DMS53 (cell line): Measurements from ENCODE around the gene GMDS.
A peak's percentile ranks its signal among the peaks of the same experiment; 100 is the strongest.

Source experiments
- DNase-seq: peaks from one replicate; lab custom pipeline; 2025; lab: John Stamatoyannopoulos, UW

The GMDS gene

GRCh38 chr6:2205396-2205795 is 40.0 kb downstream of the GMDS start:
- no peak for DNase-seq

GRCh38 chr6:2204272-2204671 is 41.1 kb downstream of the GMDS start:
- no peak for DNase-seq

DNA sequence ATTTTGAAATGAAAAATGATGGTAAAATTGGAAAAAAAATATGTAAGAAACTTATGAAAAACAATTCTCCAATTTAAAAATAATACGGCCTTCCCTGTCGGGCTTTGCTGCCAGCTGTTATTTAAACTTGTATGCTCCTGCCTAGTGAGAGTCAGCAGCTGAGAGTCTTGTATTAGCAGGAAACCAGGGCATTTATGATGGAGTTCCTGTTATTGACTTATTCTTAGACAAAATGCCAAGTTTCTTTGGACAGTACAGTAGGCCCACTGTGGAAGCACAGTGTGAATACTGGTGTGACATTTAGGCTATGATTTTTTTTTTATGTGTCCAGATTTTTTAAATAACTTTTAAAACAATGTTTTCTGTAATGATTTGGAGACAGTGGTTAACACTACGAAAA is 42.1 kb downstream of the GMDS start:
- DNase-seq = no peak

DNA sequence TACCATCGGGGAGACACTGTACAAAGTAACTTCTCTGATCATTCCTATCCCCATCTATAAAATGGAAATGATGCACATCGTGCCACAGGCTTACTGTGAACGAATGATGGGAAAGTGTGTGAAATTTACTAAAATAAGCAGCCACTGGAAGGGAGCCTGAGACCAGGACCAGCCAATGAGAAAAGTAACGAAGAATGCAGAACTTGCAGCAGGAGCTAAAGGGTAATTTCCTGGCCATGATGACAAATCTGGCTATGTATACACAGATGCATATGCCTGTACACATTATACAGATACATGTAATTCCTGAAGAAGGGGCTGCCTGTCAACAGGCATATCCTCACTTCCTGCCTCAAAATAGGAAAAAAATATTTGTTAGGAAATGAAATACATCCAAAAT is 47.4 kb downstream of the GMDS start:
- DNase-seq = no peak

GRCh38 chr6:2197177-2197671 is 48.2 kb downstream of the GMDS start:
- no peak for DNase-seq

DNA sequence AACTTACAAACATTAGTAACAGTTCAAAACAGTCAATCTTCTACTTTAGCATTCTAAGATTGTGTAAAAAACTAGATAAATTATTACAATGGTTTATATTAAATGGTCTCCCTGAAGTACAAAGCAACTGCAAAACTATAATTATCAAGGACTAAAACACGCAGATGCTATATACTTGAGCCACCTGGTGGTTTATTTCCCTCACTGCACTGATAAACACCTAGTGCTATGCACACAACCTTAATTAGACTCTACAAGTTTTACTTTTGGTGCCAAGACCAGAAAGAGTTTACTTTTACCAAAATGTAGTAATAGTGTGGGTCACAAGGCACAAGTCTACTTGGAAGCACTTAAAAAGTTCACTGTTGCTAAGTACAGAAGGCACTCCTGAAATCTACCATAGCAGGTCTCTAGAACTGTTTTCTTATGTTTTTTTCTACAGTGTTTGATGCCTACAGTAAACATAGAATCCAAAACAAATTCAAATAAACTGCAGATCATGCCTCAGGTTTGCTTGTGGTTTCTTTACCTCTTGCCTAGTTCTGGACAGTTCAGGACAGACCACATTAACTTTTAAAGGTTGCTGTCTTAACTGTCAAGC is 49.2 kb downstream of the GMDS start:
- peak; percentile 74 for DNase-seq

- no peak for DNase-seq
Observed at GRCh38 chr6:2194643-2195042, 50.8 kb downstream of the GMDS start.

DNA sequence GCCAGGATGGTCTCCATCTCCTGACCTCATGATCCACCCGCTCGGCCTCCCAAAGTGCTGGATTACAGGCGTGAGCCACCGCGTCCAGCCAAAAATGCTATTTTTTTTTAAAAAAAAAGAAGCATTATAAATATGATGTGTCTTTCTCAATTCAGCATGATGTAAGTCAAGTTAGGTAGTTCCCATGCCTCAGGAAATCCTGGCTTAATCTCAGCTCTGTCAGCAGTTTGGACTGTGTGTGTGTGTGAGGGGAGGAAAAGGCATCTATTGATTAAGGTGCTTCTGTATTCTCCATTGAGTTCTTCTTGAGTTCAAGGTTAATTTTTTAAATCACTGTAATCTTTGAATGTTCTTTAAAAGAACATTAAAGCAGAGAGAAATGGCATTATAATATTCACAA is 51.5 kb downstream of the GMDS start:
- DNase-seq = no peak

- DNase-seq = no peak
Observed at GRCh38 chr6:2192976-2193375, 52.4 kb downstream of the GMDS start.

DNA sequence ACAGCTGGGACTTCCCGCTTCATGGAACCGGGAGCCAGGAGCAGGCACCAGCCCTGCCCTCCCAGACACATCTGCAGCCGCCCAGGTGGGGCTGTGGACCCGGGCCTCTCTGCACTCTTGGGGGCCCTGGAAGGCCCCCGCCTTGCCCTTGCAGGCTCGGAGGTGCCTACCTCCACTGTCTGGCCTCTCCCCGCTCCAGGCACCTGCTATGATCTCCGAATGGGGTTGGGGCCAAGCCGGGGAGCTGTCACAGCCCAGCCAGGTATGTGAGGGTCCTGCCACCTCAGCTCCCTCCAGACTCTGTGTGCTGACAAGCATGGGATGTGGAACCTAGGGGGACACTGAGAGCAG is 54.0 kb downstream of the GMDS start:
- no peak for DNase-seq

DNA sequence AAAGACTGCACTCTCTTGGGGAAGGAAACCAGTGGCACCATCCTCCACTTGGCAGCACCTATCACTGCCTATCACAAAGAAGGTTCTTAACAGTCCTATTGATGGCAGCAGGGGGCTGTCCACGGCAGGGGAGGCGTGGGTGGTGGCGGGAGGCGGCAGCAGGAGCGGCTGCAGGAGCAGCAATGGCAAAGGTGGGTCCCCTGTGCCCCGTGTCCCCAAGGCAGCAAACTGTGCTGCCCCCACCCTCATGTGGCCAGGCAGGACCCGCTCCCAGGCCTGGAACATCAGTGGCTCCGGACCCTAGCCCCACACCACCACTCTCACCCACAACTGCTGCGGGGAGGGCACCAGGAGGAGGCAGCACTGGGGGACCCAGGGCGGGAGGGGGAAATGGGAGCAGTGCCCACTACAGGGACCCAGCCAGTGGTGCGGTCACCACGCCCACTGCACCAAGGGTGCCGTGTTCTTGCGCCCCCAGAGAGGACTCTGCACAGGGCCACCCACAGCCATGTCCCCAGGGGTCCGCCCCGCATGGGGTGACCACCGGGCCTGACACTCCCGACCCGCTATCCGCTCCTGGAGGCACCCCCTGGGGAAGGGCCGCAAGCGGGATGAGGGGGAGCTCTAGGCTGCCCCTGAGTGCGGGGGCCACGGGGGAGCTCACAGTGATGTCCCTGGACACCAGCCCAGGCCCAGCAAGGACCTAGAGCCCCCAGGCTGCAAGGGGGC is 54.6 kb downstream of the GMDS start:
- no peak for DNase-seq

GRCh38 chr6:2188856-2189384 is 56.5 kb downstream of the GMDS start:
- no peak for DNase-seq

GRCh38 chr6:2188397-2188796 is 57.0 kb downstream of the GMDS start:
- DNase-seq = no peak

DNA sequence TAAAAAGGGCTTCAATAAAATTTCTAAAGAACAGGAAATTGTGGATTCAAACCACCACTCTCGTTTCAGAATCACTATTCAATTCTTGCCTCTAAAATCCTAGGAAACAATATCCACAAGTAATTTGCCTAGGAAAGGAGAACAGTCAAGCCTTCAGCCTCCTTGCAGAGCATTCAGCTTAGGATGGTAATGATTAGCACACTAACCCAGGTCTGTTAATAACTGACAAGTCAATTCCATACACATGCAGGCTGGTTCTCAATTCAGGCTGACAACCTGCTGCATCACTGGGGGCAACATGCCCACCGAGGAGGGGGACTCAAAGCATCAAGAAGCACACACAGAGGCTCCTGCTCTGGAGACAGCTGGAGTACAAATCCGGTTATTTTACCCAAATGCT is 57.6 kb downstream of the GMDS start:
- no peak for DNase-seq

GRCh38 chr6:2186516-2186915 is 58.9 kb downstream of the GMDS start:
- no peak for DNase-seq

- DNase-seq = no peak
Observed at GRCh38 chr6:2185466-2185865, 59.9 kb downstream of the GMDS start.

GRCh38 chr6:2184700-2185455 is 60.5 kb downstream of the GMDS start:
- no peak for DNase-seq

- no peak for DNase-seq
Observed at GRCh38 chr6:2183752-2184151, 61.7 kb downstream of the GMDS start.

DNA sequence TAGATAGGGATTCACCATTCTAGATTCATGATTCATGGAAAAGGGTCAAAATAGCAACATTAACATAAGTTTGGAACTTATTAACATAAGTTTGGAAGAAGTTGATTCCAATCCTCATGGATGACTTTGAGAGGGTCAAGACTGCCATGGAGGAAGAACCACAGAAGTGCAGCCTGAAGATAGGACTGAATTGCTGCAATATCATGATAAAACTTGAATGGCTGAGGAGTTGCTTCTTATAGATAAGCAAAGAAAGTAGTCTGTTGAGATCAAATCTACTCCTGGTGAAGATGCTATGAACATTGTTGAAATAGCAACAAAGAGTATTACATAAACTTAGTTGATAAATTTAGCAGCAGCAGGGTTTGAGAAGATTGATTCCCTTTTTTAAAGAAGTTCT is 62.2 kb downstream of the GMDS start:
- DNase-seq = no peak

DNA sequence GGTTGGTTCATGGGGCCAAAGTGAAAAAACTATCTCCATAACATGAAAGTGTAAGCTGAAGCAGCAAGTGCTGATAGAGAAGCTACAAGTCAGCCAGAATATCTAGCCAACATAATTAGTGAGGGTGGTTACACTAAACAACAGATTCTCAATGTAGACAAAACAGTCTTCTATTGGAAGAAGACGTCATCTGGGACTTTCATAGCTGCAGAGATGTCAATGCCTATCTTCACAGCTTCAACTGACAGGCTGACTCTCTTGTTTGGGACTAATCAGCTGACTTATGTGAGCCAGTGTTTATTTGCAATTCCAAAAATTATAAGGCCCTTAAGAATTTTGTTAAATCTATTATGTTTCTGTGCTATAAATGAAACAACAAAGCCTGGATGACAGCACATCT is 63.2 kb downstream of the GMDS start:
- DNase-seq = no peak

DNA sequence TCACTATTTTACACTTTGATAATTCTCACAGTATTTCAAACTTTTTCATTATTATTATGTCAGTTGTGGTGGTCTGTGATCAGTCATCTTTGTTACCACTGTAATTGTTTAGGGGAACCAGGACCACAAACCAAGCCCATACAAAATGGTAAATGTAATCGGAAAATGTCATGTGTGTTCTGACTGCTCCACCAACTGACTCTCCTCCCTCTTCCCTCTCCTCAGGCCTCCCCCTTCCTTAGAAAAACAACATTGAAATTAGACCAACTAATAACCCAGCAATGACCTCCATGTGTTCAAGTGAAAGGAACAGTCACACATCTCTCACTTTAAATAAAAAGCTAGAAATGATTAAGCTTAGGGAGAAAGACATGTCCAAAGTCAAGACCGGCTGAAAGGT is 63.8 kb downstream of the GMDS start:
- no peak for DNase-seq

- no peak for DNase-seq
Observed at GRCh38 chr6:2179950-2180349, 65.5 kb downstream of the GMDS start.

- DNase-seq = no peak
Observed at GRCh38 chr6:2179241-2179640, 66.2 kb downstream of the GMDS start.
